Muscle layer of colon (tissue), 2 donors: ENCODE measurements around the gene CEBPA.

Experiments used
- H3K27ac ChIP-seq: one replicate; pipeline ENCODE4 v1.7.0; 2013; ENCODE audit warnings: low read depth, mild to moderate bottlenecking, low read length, moderate library complexity
- H3K27me3 ChIP-seq, 2 donors: one replicate each; pipeline ENCODE4 v1.7.0; 2013; ENCODE audit warnings: low read length in 2 of 2, mild to moderate bottlenecking in 2 of 2; ENCODE audit not compliant: insufficient read depth in 2 of 2, control insufficient read depth in 1 of 2
- H3K36me3 ChIP-seq: one replicate; pipeline ENCODE4 v1.7.0; 2013; ENCODE audit warnings: mild to moderate bottlenecking, low read length; ENCODE audit not compliant: insufficient read depth
- H3K4me1 ChIP-seq: one replicate; pipeline ENCODE4 v1.7.0; 2013; ENCODE audit warnings: mild to moderate bottlenecking, low read length; ENCODE audit not compliant: insufficient read depth
- H3K4me3 ChIP-seq, 2 donors: one replicate each; pipeline ENCODE4 v1.7.0; 2013; ENCODE audit warnings: low read length in 2 of 2, low read depth in 1 of 2, mild to moderate bottlenecking in 1 of 2, moderate library complexity in 1 of 2
- H3K9ac ChIP-seq: one replicate; pipeline ENCODE4 v1.7.0; 2013; ENCODE audit warnings: low read length
- H3K9me3 ChIP-seq: one replicate; pipeline ENCODE4 v1.7.0; 2013; ENCODE audit warnings: mild to moderate bottlenecking, low read length
- donor health status: abdominal sarcoma.
- donor health status: Adenocarcinoma of cecum.

The CEBPA gene

GRCh38 chr19:33306191-33306590, 3.9 kb upstream of the CEBPA start:
- H3K27me3 ChIP-seq = peaks cover 0 to 4% of the 10 kb centered on the region in 2 donors
- no peak overlapping the region for H3K27ac ChIP-seq
- H3K36me3 ChIP-seq = no peaks in the 10 kb centered on the region
- no peaks in the 10 kb centered on the region for H3K9me3 ChIP-seq
- H3K9ac ChIP-seq = no peak overlapping the region
- H3K4me3 ChIP-seq = no peak overlapping the region
- peaks cover 10% of the 10 kb centered on the region for H3K4me1 ChIP-seq

GRCh38 chr19:33304760-33305647, 2.7 kb upstream of the CEBPA start:
- Histone ChIP-seq H3K9ac (no peak overlapping the region), H3K27ac (no peak overlapping the region), H3K27me3 (peaks cover 0 to 8% of the 10 kb centered on the region in 2 donors), H3K4me3 (peak overlapping the region in 1 of 2 donors; percentile 69), H3K9me3 (no peaks in the 10 kb centered on the region), H3K36me3 (no peaks in the 10 kb centered on the region), H3K4me1 (peaks cover 10% of the 10 kb centered on the region)

GRCh38 chr19:33304371-33304759, 2.0 kb upstream of the CEBPA start:
- Histone ChIP-seq H3K36me3 (no peaks in the 10 kb centered on the region), H3K4me3 (peak overlapping the region in 1 of 2 donors; percentile 69), H3K9ac (no peak overlapping the region), H3K27me3 (peaks cover 0 to 8% of the 10 kb centered on the region in 2 donors), H3K9me3 (no peaks in the 10 kb centered on the region), H3K27ac (no peak overlapping the region), H3K4me1 (peaks cover 10% of the 10 kb centered on the region)

GRCh38 chr19:33303791-33304345, 1.5 kb upstream of the CEBPA start:
- no peak overlapping the region for H3K9ac ChIP-seq
- H3K4me1 ChIP-seq = peaks cover 10% of the 10 kb centered on the region
- peak overlapping the region; percentile 75 for H3K27ac ChIP-seq

GRCh38 chr19:33302974-33303790, 848 bp upstream of the CEBPA start:
- Histone ChIP-seq H3K4me3 (peak overlapping the region; percentile 69 to 93), H3K4me1 (peaks cover 10% of the 10 kb centered on the region), H3K36me3 (no peaks in the 10 kb centered on the region), H3K9me3 (no peaks in the 10 kb centered on the region), H3K27me3 (peaks cover 0 to 8% of the 10 kb centered on the region in 2 donors), H3K9ac (peak overlapping the region; percentile 15), H3K27ac (peak overlapping the region; percentile 75)

More at GRCh38 chr19:33303791-33304345, 1.5 kb upstream of the CEBPA start:
- H3K4me3 ChIP-seq = peak overlapping the region; percentile 69 to 93
- no peaks in the 10 kb centered on the region for H3K36me3 ChIP-seq
- H3K27me3 ChIP-seq = peaks cover 0 to 8% of the 10 kb centered on the region in 2 donors
- H3K9me3 ChIP-seq = no peaks in the 10 kb centered on the region

- Histone ChIP-seq H3K4me1 (peaks cover 10% of the 10 kb centered on the region), H3K36me3 (no peaks in the 10 kb centered on the region), H3K9ac (no peak overlapping the region), H3K4me3 (peak overlapping the region in 1 of 2 donors; percentile 23), H3K9me3 (no peaks in the 10 kb centered on the region), H3K27ac (no peak overlapping the region), H3K27me3 (peaks cover 0 to 8% of the 10 kb centered on the region in 2 donors)
These were observed 497 bp downstream of the CEBPA start for GRCh38 chr19:33301900-33302174.

- H3K9ac ChIP-seq = no peak overlapping the region
- peaks cover 0 to 8% of the 10 kb centered on the region in 2 donors for H3K27me3 ChIP-seq
- H3K36me3 ChIP-seq = no peaks in the 10 kb centered on the region
- H3K27ac ChIP-seq = no peak overlapping the region
- H3K9me3 ChIP-seq = no peaks in the 10 kb centered on the region
- peak overlapping the region; percentile 23 to 26 for H3K4me3 ChIP-seq
- peaks cover 10% of the 10 kb centered on the region for H3K4me1 ChIP-seq
These were observed 1.0 kb downstream of the CEBPA start for GRCh38 chr19:33301144-33301899.

GRCh38 chr19:33300894-33301143, 1.5 kb downstream of the CEBPA start:
- peaks cover 10% of the 10 kb centered on the region for H3K4me1 ChIP-seq
- H3K27me3 ChIP-seq = peaks cover 0 to 8% of the 10 kb centered on the region in 2 donors
- no peak overlapping the region for H3K27ac ChIP-seq

GRCh38 chr19:33300009-33300893, 2.1 kb downstream of the CEBPA start:
- Histone ChIP-seq H3K27me3 (peaks cover 0 to 8% of the 10 kb centered on the region in 2 donors), H3K27ac (no peak overlapping the region), H3K9ac (no peak overlapping the region), H3K4me3 (peak overlapping the region; percentile 23 to 26), H3K4me1 (peaks cover 10% of the 10 kb centered on the region), H3K9me3 (no peaks in the 10 kb centered on the region), H3K36me3 (no peaks in the 10 kb centered on the region)

More at GRCh38 chr19:33300894-33301143, 1.5 kb downstream of the CEBPA start:
- Histone ChIP-seq H3K4me3 (peak overlapping the region; percentile 23 to 26), H3K36me3 (no peaks in the 10 kb centered on the region), H3K9ac (no peak overlapping the region), H3K9me3 (no peaks in the 10 kb centered on the region)

GRCh38 chr19:33299051-33299688, 3.2 kb downstream of the CEBPA start:
- Histone ChIP-seq H3K27me3 (peaks cover 0 to 8% of the 10 kb centered on the region in 2 donors), H3K9ac (no peak overlapping the region), H3K27ac (no peak overlapping the region), H3K4me1 (peaks cover 3% of the 10 kb centered on the region), H3K4me3 (no peak overlapping the region), H3K9me3 (no peaks in the 10 kb centered on the region), H3K36me3 (no peaks in the 10 kb centered on the region)
